Upper lobe of left lung (tissue), 4 donors: Measurements from ENCODE around the gene ITCH.

Experiments used
- CTCF ChIP-seq, 6 experiments: fragments of 450-650 bp in 4 of 6; fragments of 200-600 bp in 2 of 6; sonication (generic) in 2 of 6; IDR thresholded peaks; one replicate each; pipeline ENCODE4 v1.5.1; 2016 to 2019; ENCODE audit warnings: antibody characterized with exemption in 6 of 6
- POLR2A ChIP-seq, 4 donors: fragments of 450-650 bp; IDR thresholded peaks; one replicate each; pipeline ENCODE4 v1.5.1; 2016 to 2017; ENCODE audit warnings: antibody characterized with exemption in 4 of 4, mild to moderate bottlenecking in 2 of 4
- POLR2AphosphoS5 ChIP-seq, 2 donors: sonication (generic); formaldehyde crosslinking; IDR thresholded peaks; one replicate each; pipeline ENCODE4 v1.5.1; 2017; ENCODE audit warnings: antibody characterized with exemption in 2 of 2

GRCh38 chr20:34528921-34529297 is 165.8 kb downstream of the ITCH start:
- peak in 4 of 6 experiments; percentile 11 to 42 (median 16) for TF ChIP-seq CTCF (IDR thresholded peaks at IDR 0.05)
- TF ChIP-seq POLR2AphosphoS5 (IDR thresholded peaks at IDR 0.05) = peak in 1 of 2 donors; percentile 50
- no peak for TF ChIP-seq POLR2A (IDR thresholded peaks at IDR 0.05)
